Measurements from ENCODE around the gene C1QTNF12.

GRCh38 chr1:1220197-1220596 lies 26.3 kb downstream of the C1QTNF12 start:
- TF ChIP-seq, protein P1, sequence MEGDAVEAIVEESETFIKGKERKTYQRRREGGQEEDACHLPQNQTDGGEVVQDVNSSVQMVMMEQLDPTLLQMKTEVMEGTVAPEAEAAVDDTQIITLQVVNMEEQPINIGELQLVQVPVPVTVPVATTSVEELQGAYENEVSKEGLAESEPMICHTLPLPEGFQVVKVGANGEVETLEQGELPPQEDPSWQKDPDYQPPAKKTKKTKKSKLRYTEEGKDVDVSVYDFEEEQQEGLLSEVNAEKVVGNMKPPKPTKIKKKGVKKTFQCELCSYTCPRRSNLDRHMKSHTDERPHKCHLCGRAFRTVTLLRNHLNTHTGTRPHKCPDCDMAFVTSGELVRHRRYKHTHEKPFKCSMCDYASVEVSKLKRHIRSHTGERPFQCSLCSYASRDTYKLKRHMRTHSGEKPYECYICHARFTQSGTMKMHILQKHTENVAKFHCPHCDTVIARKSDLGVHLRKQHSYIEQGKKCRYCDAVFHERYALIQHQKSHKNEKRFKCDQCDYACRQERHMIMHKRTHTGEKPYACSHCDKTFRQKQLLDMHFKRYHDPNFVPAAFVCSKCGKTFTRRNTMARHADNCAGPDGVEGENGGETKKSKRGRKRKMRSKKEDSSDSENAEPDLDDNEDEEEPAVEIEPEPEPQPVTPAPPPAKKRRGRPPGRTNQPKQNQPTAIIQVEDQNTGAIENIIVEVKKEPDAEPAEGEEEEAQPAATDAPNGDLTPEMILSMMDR (conservative IDR thresholded peaks at IDR 0.05; ENCODE audit: low read length): no peak
- TF ChIP-seq EZH2phosphoT487 (IDR thresholded peaks at IDR 0.05; ENCODE audit: borderline replicate concordance, low read depth, low read length): no peak

All from OCI-LY7 (cell line).